Right forelimb (tissue), 1 donor: Measurements from ENCODE around the gene RAB35.

Source experiments
- DNase-seq: peaks from one replicate; pipeline ENCODE4 v3.0.0-alpha.2; 2018

The RAB35 gene

GRCh38 chr12:120081641-120082040 is 34.9 kb downstream of the RAB35 start:
- no peak for DNase-seq

GRCh38 chr12:120079411-120080400 is 36.8 kb downstream of the RAB35 start:
- DNase-seq: no peak

DNA sequence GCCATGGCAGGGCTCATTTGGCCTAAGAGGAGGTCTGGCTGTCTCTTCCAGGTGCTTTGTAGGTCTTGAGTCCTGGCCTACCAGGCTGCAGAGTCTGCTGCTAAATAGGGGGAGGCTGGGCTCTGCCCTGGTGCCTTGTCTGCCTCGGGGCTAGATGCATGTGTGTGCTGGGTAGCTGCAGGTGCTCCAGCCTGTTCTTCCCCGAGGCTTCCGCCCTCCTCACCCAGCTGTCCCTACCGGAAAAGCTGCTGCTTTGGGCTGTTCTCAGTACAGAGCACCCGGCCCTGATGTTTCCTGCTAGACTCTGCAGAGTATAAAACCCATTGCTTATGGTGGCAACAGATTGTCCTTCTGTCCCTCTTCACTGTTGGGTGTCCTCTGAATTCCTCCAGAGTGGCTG is 37.7 kb downstream of the RAB35 start:
- DNase-seq: no peak

- DNase-seq: no peak
Observed at GRCh38 chr12:120077260-120077659, 39.3 kb downstream of the RAB35 start.

DNA sequence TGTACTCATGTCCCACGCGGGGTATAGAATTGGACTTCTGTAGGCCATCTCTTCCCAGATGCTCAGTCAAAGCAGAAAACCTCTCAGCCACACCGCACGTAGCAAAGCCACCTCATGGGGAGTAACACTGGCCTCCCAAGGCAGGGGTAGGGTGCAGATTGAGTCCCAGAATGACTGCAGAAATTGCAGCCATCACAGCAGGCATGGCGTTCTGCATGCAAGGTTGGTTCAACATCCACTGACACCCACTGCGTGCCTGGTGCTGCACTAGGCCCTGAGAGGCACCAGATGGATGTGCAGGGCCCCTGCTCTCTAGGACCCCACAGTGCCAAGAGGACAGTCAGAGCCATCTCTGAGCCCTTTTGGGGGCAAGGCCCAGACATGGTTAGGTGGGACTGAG is 39.9 kb downstream of the RAB35 start:
- DNase-seq: no peak

DNA sequence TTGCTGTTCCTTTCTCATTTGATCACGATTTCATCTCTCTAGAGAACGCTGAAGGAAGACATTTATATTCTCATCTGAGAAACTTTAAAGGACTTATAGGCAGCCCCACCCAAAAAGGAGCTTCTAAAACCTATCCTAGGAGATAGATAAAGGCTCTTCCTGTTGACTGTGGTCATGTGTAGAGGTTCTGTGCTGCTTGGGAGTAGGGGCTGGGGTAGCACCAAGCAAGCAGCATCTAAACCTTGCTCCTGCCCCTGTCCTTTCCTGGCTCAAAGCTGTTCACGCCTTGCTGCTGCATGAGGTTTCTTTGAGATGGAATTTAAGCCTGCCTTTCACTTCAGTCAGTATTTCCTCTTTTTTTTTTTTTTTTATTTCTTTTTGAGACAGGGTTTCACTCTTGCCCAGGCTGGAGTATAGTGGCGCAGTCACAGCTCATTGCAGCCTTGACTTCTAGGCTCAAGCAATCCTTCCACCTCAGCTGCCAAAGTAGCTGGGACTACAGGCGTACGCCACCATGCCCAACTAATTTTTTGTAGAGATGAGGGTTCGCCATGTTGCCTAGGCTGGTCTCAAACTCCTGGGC is 41.4 kb downstream of the RAB35 start:
- no peak for DNase-seq

DNA sequence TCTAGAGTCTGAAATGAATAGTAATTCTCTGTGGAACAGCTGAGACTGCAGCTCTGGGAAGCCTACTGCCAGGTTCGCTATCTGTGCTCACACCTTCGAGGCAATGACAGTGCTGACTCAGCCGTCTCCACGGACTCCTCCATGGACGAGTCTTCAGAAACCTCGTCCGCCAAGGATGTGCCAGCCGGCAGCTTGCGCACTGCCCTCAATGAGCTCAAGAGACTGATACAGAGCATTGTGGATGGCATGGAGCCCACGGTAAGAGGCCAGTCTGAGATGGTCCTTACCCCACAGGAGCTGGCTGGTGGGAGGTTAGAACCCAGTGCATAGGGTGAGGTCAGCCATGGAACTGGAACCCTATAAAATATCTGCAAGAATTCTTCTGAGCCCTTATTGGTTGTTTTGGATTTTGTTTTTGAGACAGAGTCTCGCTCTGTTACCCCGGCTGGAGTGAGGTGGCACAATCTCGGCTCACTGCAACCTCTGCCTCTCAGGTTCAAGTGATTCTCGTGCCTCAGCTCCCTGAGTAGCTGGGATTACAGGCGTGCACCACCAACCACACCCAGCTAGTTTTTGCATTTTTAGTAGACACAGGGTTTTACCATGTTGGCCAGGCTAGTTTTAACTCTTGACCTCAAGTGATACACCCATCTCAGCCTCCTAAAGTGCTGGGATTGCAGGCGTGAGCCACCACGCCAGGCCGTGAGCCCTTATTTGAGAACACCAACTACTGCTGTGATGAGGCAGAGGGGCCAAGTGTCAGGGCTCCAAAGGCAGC is 43.9 kb downstream of the RAB35 start:
- no peak for DNase-seq

- DNase-seq: no peak
Observed at GRCh38 chr12:120071493-120072020, 45.0 kb downstream of the RAB35 start.

GRCh38 chr12:120069278-120069677 is 47.3 kb downstream of the RAB35 start:
- no peak for DNase-seq

GRCh38 chr12:120067901-120068300 is 48.7 kb downstream of the RAB35 start:
- no peak for DNase-seq

DNA sequence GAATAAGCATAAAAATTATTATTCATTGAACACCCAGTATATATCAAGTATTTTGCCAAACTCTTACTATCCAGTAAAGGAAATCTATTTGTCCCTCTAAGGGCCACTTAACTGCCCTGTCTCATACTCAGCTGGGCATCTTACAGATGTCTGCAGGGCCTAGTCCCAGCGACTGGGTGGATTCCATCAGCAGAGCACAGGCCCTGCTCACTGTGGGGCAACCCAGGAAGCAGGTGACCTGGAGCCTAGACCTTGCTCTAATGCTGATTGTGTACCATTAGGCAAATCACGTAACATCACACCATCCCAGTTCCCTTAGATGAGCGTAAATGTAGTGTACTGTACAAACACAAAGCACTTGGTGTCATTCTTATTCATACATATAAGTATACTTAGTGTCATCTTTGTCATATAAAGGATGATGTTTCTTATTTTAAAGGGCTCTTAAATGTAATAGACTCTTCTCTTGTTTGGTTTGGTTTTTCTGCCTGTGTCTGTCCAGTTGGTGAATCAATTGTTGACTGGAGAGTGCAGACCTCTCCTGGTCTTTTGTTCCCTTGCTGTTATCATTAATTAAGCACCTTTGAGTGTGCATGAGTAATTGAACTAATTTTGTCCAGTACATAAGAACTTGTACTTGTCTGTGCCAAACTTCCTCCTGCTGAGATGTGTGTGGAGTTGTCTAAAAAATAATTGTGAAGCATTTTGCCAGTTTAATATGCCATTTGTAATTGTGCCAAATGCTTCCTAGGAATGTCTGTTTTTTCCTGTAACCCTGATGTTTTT is 49.3 kb downstream of the RAB35 start:
- DNase-seq: no peak

DNA sequence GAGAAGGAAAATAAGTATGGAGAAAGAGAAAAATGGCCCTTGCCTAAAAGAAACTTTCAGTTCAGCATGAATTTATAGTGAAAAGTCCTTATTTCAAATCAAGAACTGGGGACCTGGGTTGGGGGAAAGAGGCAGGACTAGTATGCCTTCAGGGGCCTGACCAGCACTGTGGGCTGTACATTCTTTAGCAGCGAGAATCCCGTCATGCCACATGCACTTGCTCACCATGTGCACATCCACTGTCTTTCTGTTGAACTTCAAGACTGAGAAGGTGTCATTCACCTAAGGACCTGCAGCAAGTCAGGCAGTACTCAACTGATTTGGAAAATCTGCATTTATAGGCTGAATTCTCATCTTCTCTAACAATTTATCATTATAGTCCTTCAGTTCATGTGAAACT is 50.2 kb downstream of the RAB35 start:
- DNase-seq: no peak

- no peak for DNase-seq
Observed at GRCh38 chr12:120065472-120065871, 51.1 kb downstream of the RAB35 start.

- DNase-seq: no peak
Observed at GRCh38 chr12:120064054-120064940, 52.3 kb downstream of the RAB35 start.

GRCh38 chr12:120062976-120063579 is 53.5 kb downstream of the RAB35 start:
- DNase-seq: no peak

- DNase-seq: no peak
Observed at GRCh38 chr12:120061575-120062214, 54.9 kb downstream of the RAB35 start.

DNA sequence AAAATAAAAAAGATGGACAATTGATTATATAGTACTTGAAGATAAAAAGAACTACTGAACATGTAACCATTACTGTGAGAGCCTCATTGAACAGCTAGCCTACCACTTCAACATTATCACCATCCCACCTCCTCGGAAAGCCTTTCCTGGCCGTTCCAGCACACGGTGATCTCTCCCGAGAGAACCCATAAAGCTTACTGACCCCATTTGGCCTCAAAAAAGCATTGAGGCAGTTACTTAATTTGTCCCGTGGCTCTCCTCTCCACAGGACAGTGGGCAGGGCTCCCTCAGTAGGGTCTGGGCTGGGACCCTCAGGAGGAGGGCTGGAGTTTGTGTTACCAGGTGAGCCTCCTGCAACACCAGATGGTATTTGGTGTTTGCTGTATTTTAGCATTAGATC is 55.8 kb downstream of the RAB35 start:
- DNase-seq: no peak

- DNase-seq: no peak
Observed at GRCh38 chr12:120060196-120060595, 56.4 kb downstream of the RAB35 start.

GRCh38 chr12:120056739-120057138 is 59.8 kb downstream of the RAB35 start:
- DNase-seq: no peak

DNA sequence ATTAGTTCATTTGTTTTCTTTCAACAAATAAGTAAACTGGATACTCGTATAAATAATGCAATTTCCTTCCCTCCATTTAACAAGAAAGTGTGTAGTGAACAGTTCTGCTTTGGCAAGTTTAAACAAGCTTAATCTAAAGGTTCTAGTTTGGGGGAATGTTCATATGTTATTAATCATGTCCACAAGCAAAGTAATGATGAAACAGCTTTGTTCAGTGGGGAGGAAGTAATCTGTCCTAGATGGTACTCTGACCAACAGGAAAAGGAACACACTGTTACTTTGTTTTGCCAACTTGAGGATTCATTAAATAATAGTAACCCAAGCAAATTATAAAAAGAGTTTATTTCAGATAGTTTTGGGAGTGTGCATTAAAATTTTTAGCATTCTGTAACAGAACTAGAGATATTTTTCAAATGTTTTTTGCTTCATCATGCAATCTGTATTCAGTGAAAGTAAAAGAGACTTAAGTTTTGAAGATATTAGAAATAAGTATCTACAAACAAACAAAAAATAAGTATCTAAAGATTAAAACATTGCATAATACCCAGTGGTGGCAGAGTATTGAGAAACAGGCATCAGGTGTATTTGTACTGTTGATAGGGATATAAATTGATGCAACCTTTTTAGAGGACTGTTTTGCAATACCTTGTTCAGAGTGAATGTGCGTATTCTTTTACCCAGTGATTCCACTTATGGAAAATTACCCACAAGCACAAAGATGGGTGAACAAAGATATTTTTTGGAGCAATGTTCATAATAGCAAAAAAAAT is 61.1 kb downstream of the RAB35 start:
- DNase-seq: no peak
